ENCODE results near the gene GALNT13.

GALNT13 gene

DNA sequence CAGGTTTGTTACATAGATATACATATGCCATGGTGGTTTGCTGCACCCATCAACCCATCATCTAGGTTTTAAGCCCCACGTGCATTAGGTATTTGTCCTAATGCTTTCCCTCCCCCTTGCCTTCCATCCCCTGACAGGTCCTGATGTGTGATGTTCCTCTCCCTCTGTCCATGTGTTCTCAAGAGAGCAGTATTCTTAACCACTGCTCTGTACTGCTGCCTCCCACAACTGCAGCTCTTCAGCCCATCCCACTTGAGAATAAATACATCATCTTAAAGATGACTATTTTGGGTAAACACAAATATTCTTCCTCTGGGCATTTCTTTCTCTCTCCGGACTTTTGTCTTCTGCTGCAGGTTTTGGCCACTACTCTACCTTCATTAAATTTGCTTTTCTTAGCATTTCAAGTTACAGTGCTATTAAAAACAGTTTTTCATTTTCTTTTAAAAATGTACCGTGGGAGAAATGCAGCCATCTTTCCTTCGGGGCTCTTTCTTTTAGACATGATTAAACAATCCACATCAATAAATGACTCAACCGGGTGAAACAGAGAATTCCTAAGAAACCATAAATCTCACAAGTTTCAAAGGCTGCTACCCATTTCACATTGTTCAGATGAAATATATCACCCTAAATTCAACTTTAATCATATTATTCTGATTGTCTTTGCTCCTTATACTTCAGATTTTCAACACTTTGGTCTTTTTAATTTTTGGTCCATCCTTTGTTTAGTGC, 323.4 kb downstream of the GALNT13 start:
- WGBS, 2 donors (ENCODE audit: extremely low coverage in 2 of 2, insufficient read length in 2 of 2, insufficient replicate concordance in 1 of 2) = no CpG with 5 or more reads among the region's 5 CpGs

DNA sequence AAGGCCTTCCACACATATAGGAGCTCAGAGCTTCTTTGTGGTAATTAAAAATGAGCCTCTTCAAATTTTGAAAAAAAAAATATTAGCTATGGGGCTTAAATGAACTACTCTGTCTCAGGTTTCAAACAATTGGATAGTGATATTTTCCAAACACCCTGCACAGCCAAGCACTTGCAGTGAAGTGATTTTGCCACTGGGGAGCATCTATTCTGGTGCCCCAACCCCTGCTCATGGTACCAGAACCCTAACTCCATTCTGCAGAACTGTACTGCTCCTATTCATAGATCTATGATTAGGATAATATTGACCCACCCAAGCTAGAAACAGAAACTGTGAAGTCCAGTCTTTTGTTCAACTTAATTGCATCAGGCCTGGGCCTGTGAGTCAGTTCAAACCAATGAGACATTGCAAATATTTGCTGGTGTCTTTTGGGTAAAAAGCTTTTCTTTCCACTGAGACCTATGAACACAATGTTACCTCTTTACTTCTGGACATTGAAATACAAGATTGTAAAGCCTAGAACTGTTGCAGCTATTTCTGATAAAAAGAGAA, 324.0 kb downstream of the GALNT13 start:
- no peak overlapping the region for H2BK120ac ChIP-seq (ENCODE audit: low read depth, low read length)
- no peak overlapping the region for H4K8ac ChIP-seq (ENCODE audit: low read depth, low read length)
- no peak overlapping the region for H3K4me2 ChIP-seq (ENCODE audit: insufficient read depth, low read length, poor library complexity, severe bottlenecking)
- no peak for DNase-seq (ENCODE audit: low spot score)
- no peak overlapping the region for H3K14ac ChIP-seq (ENCODE audit: low read length)
- H3K23ac ChIP-seq (ENCODE audit: low read depth, low read length, poor library complexity) = no peak overlapping the region
- no peaks in the 10 kb centered on the region for H3K9me3 ChIP-seq (replicated peaks in 1 of 2; ENCODE audit: control insufficient read depth in 2 of 2, insufficient read depth in 1 of 2, low read depth in 1 of 2, low read length in 2 of 2)
- H3K36me3 ChIP-seq (replicated peaks in 1 of 2; ENCODE audit: control insufficient read depth in 2 of 2, insufficient read depth in 2 of 2, low read length in 2 of 2) = no peaks in the 10 kb centered on the region
- no peaks in the 10 kb centered on the region for H3K27me3 ChIP-seq (ENCODE audit: control insufficient read depth in 3 of 3, insufficient read depth in 3 of 3, low read depth in 1 of 3, low read length in 3 of 3)
- H3K4me1 ChIP-seq (ENCODE audit: control insufficient read depth in 2 of 2, insufficient read depth in 1 of 2, low read depth in 1 of 2, low read length in 2 of 2) = no peaks in the 10 kb centered on the region
- H2BK15ac ChIP-seq (ENCODE audit: low read length) = no peak overlapping the region
- no peak overlapping the region for H3K4ac ChIP-seq (ENCODE audit: low read length)
- H3K18ac ChIP-seq (ENCODE audit: low read length) = no peak overlapping the region
- no peak overlapping the region for H3K27ac ChIP-seq (replicated peaks; ENCODE audit: low read length)
- H3K9ac ChIP-seq (ENCODE audit: low read depth, low read length, poor library complexity) = no peak overlapping the region
- peak overlapping the region; percentile 29 for H2AFZ ChIP-seq (ENCODE audit: low read length)
- no peaks in the 10 kb centered on the region for H3K79me1 ChIP-seq (ENCODE audit: low read depth, low read length)
- no peak overlapping the region for H2AK5ac ChIP-seq (ENCODE audit: low read depth, low read length)
- H4K91ac ChIP-seq (ENCODE audit: low read depth, low read length, poor library complexity) = no peak overlapping the region
- H2BK5ac ChIP-seq (ENCODE audit: low read length) = no peak overlapping the region
- no peak overlapping the region for H3K4me3 ChIP-seq (ENCODE audit: low read length in 2 of 2)
- H2BK12ac ChIP-seq (ENCODE audit: low read length) = no peak overlapping the region

More for the DNA sequence above, 323.4 kb downstream of the GALNT13 start:
- H2AFZ ChIP-seq (ENCODE audit: low read length) = no peak overlapping the region
- H4K91ac ChIP-seq (ENCODE audit: low read depth, low read length, poor library complexity) = no peak overlapping the region
- no peaks in the 10 kb centered on the region for H3K36me3 ChIP-seq (replicated peaks in 1 of 2; ENCODE audit: control insufficient read depth in 2 of 2, insufficient read depth in 2 of 2, low read length in 2 of 2)
- H3K4me1 ChIP-seq (ENCODE audit: control insufficient read depth in 2 of 2, insufficient read depth in 1 of 2, low read depth in 1 of 2, low read length in 2 of 2) = peaks cover 0 to under 1% of the 10 kb centered on the region in 2 donors
- no peak overlapping the region for H3K18ac ChIP-seq (ENCODE audit: low read length)
- H4K8ac ChIP-seq (ENCODE audit: low read depth, low read length) = no peak overlapping the region
- H2BK5ac ChIP-seq (ENCODE audit: low read length) = no peak overlapping the region
- no peak overlapping the region for H3K14ac ChIP-seq (ENCODE audit: low read length)
- H2BK12ac ChIP-seq (ENCODE audit: low read length) = no peak overlapping the region
- no peaks in the 10 kb centered on the region for H3K9me3 ChIP-seq (replicated peaks in 1 of 2; ENCODE audit: control insufficient read depth in 2 of 2, insufficient read depth in 1 of 2, low read depth in 1 of 2, low read length in 2 of 2)
- H3K79me1 ChIP-seq (ENCODE audit: low read depth, low read length) = no peaks in the 10 kb centered on the region
- no peak overlapping the region for H3K4me2 ChIP-seq (ENCODE audit: insufficient read depth, low read length, poor library complexity, severe bottlenecking)
- H3K4ac ChIP-seq (ENCODE audit: low read length) = no peak overlapping the region
- no peak overlapping the region for H3K4me3 ChIP-seq (ENCODE audit: low read length in 2 of 2)
- no peak overlapping the region for H2BK120ac ChIP-seq (ENCODE audit: low read depth, low read length)
- no peak overlapping the region for H3K23ac ChIP-seq (ENCODE audit: low read depth, low read length, poor library complexity)
- H3K27ac ChIP-seq (replicated peaks; ENCODE audit: low read length) = no peak overlapping the region
- H2BK15ac ChIP-seq (ENCODE audit: low read length) = no peak overlapping the region
- H3K27me3 ChIP-seq (ENCODE audit: control insufficient read depth in 3 of 3, insufficient read depth in 3 of 3, low read depth in 1 of 3, low read length in 3 of 3) = no peaks in the 10 kb centered on the region
- H2AK5ac ChIP-seq (ENCODE audit: low read depth, low read length) = no peak overlapping the region
- DNase-seq (ENCODE audit: low spot score) = no peak
- no peak overlapping the region for H3K9ac ChIP-seq (ENCODE audit: low read depth, low read length, poor library complexity)

DNA sequence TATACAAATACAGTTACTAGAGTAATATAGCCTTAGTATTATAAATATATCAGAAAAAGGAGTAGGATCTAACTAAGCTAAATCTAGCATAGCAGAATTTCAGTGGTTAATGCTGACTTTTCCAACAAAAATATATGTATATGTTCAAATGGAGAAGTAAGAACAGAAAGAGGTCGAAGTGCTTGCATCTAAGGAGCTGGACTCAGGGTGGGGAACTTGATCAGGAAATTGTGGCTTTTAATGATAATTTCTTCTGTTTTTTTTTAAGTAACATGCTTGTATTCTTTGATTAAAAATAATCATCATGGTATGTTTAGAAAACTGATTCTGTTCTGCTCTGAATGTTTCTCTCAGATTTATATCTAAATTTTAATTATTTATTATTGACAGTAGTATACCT, 327.1 kb downstream of the GALNT13 start:
- Histone ChIP-seq H3K27ac (replicated peaks; ENCODE audit: low read length) (no peak overlapping the region), H2AK5ac (ENCODE audit: low read depth, low read length) (no peak overlapping the region), H3K79me1 (ENCODE audit: low read depth, low read length) (no peaks in the 10 kb centered on the region), H3K9me3 (replicated peaks in 1 of 2; ENCODE audit: control insufficient read depth in 2 of 2, insufficient read depth in 1 of 2, low read depth in 1 of 2, low read length in 2 of 2) (no peaks in the 10 kb centered on the region), H3K18ac (ENCODE audit: low read length) (no peak overlapping the region), H2AFZ (ENCODE audit: low read length) (no peak overlapping the region), H3K4me3 (ENCODE audit: low read length in 2 of 2) (no peak overlapping the region), H3K23ac (ENCODE audit: low read depth, low read length, poor library complexity) (no peak overlapping the region), H3K4me1 (ENCODE audit: control insufficient read depth in 2 of 2, insufficient read depth in 1 of 2, low read depth in 1 of 2, low read length in 2 of 2) (no peaks in the 10 kb centered on the region), H3K4ac (ENCODE audit: low read length) (no peak overlapping the region), H4K91ac (ENCODE audit: low read depth, low read length, poor library complexity) (no peak overlapping the region), H3K36me3 (replicated peaks in 1 of 2; ENCODE audit: control insufficient read depth in 2 of 2, insufficient read depth in 2 of 2, low read length in 2 of 2) (no peaks in the 10 kb centered on the region), H3K27me3 (ENCODE audit: control insufficient read depth in 3 of 3, insufficient read depth in 3 of 3, low read depth in 1 of 3, low read length in 3 of 3) (no peaks in the 10 kb centered on the region), H2BK12ac (ENCODE audit: low read length) (no peak overlapping the region), H3K14ac (ENCODE audit: low read length) (no peak overlapping the region), H3K4me2 (ENCODE audit: insufficient read depth, low read length, poor library complexity, severe bottlenecking) (no peak overlapping the region), H2BK5ac (ENCODE audit: low read length) (no peak overlapping the region), H2BK120ac (ENCODE audit: low read depth, low read length) (no peak overlapping the region), H2BK15ac (ENCODE audit: low read length) (no peak overlapping the region), H3K9ac (ENCODE audit: low read depth, low read length, poor library complexity) (no peak overlapping the region), H4K8ac (ENCODE audit: low read depth, low read length) (no peak overlapping the region)
- DNase-seq (ENCODE audit: low spot score) = no peak
- no CpG with 5 or more reads among the region's 1 CpG for WGBS, 2 donors (ENCODE audit: extremely low coverage in 2 of 2, insufficient read length in 2 of 2, insufficient replicate concordance in 1 of 2)

DNA sequence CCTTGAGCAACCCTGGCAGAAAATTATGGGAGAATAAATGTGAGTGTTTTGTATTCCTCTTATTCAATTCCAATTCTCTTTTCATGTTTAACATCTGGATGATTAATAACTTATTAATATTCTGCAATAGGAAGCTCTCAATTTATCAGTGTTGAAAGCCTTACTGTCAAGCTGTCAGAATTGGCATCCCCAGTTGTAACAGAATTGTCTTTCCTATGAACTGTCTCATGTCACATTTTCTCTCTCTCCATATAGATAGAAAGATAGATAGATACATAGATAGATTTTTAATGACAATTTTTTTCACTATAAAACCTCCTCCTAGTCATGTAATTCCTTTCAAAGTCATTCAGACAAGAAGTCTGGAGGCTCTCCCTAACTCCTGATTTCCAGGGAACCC, 331.5 kb downstream of the GALNT13 start:
- no peak overlapping the region for H2BK12ac ChIP-seq (ENCODE audit: low read length)
- H4K8ac ChIP-seq (ENCODE audit: low read depth, low read length) = no peak overlapping the region
- H3K36me3 ChIP-seq (replicated peaks in 1 of 2; ENCODE audit: control insufficient read depth in 2 of 2, insufficient read depth in 2 of 2, low read length in 2 of 2) = no peaks in the 10 kb centered on the region
- no peak overlapping the region for H3K14ac ChIP-seq (ENCODE audit: low read length)
- no peak overlapping the region for H2BK5ac ChIP-seq (ENCODE audit: low read length)
- H3K9ac ChIP-seq (ENCODE audit: low read depth, low read length, poor library complexity) = no peak overlapping the region
- no peak overlapping the region for H2BK120ac ChIP-seq (ENCODE audit: low read depth, low read length)
- no peak overlapping the region for H2AFZ ChIP-seq (ENCODE audit: low read length)
- H2AK5ac ChIP-seq (ENCODE audit: low read depth, low read length) = no peak overlapping the region
- H3K23ac ChIP-seq (ENCODE audit: low read depth, low read length, poor library complexity) = no peak overlapping the region
- H4K91ac ChIP-seq (ENCODE audit: low read depth, low read length, poor library complexity) = no peak overlapping the region
- no peak overlapping the region for H3K4me3 ChIP-seq (ENCODE audit: low read length in 2 of 2)
- no peak overlapping the region for H3K18ac ChIP-seq (ENCODE audit: low read length)
- no peak for DNase-seq (ENCODE audit: low spot score)
- H3K4ac ChIP-seq (ENCODE audit: low read length) = no peak overlapping the region
- H3K4me2 ChIP-seq (ENCODE audit: insufficient read depth, low read length, poor library complexity, severe bottlenecking) = no peak overlapping the region
- no peaks in the 10 kb centered on the region for H3K4me1 ChIP-seq (ENCODE audit: control insufficient read depth in 2 of 2, insufficient read depth in 1 of 2, low read depth in 1 of 2, low read length in 2 of 2)
- H3K79me1 ChIP-seq (ENCODE audit: low read depth, low read length) = no peaks in the 10 kb centered on the region
- no peak overlapping the region for H2BK15ac ChIP-seq (ENCODE audit: low read length)
- no peaks in the 10 kb centered on the region for H3K27me3 ChIP-seq (ENCODE audit: control insufficient read depth in 3 of 3, insufficient read depth in 3 of 3, low read depth in 1 of 3, low read length in 3 of 3)
- H3K9me3 ChIP-seq (replicated peaks in 1 of 2; ENCODE audit: control insufficient read depth in 2 of 2, insufficient read depth in 1 of 2, low read depth in 1 of 2, low read length in 2 of 2) = no peaks in the 10 kb centered on the region
- no peak overlapping the region for H3K27ac ChIP-seq (replicated peaks; ENCODE audit: low read length)
